Thyroid gland (tissue), 4 donors: Measurements from ENCODE around the gene ZFHX3.
"Not testable (repeated sequence)": the region's sequence is repeated elsewhere in the genome, so short reads cannot be mapped to it uniquely, and the experiment has no call there.

Experiments used
- CTCF ChIP-seq, 6 experiments: fragments of 200-600 bp in 3 of 6; fragments of 450-650 bp in 3 of 6; sonication (generic) in 3 of 6; IDR thresholded peaks; one replicate each; pipeline ENCODE4 v1.5.1; 2016 to 2019; ENCODE audit warnings: antibody characterized with exemption in 6 of 6, mild to moderate bottlenecking in 2 of 6, inconsistent platforms in 1 of 6, moderate library complexity in 1 of 6
- POLR2A ChIP-seq, 2 donors: fragments of 450-650 bp; IDR thresholded peaks; one replicate each; pipeline ENCODE4 v1.6.1; 2017; ENCODE audit warnings: antibody characterized with exemption in 2 of 2, mild to moderate bottlenecking in 2 of 2, moderate library complexity in 1 of 2

GRCh38 chr16:72995882-72996270, 52.1 kb downstream of the ZFHX3 start:
- TF ChIP-seq POLR2A, CTCF (IDR thresholded peaks at IDR 0.05): not testable (repeated sequence)
